Mammary epithelial cell (primary cell): Measurements from ENCODE around the gene ZMYM2.

ENCODE experiments used
- EZH2 ChIP-seq: IDR thresholded peaks from 2 replicates; pipeline ENCODE4 v1.6.1; 2012; ENCODE audit warnings: low read length, inconsistent platforms, borderline replicate concordance
- TF ChIP-seq, protein P1 (sequence below), 2 donors: IDR thresholded peaks in 1 of 2; conservative IDR thresholded peaks in 1 of 2; 2 replicates each; pipeline ENCODE4 v1.5.1; 2011 to 2012; ENCODE audit warnings: inconsistent platforms in 2 of 2, low read length in 2 of 2, mild to moderate bottlenecking in 2 of 2, control low read depth in 1 of 2, low read depth in 1 of 2; ENCODE audit not compliant: insufficient read depth in 1 of 2; ENCODE audit errors: extremely low read depth in 1 of 2

DNA sequence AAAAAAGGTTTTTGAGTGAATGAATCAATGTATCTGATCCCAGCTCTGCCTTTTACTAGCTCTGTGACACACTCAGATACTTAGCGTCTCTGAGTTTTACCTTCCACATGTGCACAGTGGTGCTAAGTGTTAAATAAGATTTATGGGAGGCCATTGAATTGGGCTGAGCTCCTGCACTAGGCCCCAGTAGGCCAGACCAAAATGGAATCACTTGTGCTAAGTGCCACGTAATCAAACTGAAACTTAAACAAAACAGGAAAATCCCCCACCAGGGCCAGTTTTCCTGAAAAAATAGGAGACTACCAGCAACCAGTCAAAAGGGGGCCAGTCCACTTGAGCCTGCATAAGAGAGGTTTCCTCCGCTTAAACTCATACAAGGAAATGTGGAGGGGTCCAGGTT lies 161.4 kb downstream of the ZMYM2 start:
- no peak for TF ChIP-seq EZH2
- TF ChIP-seq, protein P1, sequence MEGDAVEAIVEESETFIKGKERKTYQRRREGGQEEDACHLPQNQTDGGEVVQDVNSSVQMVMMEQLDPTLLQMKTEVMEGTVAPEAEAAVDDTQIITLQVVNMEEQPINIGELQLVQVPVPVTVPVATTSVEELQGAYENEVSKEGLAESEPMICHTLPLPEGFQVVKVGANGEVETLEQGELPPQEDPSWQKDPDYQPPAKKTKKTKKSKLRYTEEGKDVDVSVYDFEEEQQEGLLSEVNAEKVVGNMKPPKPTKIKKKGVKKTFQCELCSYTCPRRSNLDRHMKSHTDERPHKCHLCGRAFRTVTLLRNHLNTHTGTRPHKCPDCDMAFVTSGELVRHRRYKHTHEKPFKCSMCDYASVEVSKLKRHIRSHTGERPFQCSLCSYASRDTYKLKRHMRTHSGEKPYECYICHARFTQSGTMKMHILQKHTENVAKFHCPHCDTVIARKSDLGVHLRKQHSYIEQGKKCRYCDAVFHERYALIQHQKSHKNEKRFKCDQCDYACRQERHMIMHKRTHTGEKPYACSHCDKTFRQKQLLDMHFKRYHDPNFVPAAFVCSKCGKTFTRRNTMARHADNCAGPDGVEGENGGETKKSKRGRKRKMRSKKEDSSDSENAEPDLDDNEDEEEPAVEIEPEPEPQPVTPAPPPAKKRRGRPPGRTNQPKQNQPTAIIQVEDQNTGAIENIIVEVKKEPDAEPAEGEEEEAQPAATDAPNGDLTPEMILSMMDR (conservative IDR thresholded peaks at IDR 0.05 in 1 of 2, IDR thresholded peaks at IDR 0.05 in 1 of 2; ENCODE audit: extremely low read depth in 1 of 2, insufficient read depth in 1 of 2, low read depth in 1 of 2, low read length in 2 of 2), result no peak
